ENCODE measurements around the gene RHBDF2.

DNA sequence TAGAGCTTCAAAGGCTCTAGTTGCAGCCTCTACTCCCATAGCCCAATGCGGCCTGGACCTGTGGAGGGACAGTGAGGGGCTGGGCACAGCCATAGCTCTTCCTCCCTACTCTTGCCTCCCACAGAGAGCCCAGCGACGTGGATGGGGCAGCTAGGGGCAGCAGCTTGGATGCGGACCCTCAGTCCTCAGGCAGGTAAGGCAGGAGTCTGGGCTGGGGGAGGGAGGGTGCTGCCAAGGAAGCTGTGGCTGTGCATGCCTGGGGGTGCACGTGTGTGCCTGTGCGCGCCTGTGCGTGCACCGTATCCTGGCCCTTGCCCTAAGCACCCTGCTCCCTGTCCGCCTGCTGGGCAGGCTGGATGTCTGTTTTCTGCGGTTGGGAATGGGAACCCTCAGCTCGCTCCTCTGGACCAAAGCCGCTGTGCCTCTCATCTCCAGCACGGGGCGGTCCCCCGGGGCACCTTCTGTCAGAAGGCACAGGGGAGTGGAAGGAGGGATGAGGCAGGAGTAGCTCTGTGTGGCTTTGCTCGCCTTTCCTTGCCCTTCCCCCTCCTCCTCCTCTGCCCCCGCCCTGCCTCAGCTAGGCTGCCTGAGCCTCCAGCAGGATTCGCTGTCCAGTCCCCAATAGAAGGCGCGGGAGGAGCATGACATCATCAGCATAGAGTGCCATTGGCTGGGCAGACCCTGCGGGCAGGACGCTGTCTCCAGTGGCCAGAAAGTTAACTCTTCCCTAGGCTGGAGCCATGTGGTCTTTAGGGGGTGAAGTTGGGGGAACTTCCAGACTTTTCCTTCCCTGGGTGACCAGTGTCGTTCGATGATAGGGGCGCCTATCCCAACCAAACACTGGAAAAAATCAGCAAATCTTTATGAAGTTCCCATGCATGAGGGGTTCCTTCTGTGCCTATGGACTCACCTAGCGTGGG is 39.4 kb upstream of the RHBDF2 start:
- TF ChIP-seq, protein P1, sequence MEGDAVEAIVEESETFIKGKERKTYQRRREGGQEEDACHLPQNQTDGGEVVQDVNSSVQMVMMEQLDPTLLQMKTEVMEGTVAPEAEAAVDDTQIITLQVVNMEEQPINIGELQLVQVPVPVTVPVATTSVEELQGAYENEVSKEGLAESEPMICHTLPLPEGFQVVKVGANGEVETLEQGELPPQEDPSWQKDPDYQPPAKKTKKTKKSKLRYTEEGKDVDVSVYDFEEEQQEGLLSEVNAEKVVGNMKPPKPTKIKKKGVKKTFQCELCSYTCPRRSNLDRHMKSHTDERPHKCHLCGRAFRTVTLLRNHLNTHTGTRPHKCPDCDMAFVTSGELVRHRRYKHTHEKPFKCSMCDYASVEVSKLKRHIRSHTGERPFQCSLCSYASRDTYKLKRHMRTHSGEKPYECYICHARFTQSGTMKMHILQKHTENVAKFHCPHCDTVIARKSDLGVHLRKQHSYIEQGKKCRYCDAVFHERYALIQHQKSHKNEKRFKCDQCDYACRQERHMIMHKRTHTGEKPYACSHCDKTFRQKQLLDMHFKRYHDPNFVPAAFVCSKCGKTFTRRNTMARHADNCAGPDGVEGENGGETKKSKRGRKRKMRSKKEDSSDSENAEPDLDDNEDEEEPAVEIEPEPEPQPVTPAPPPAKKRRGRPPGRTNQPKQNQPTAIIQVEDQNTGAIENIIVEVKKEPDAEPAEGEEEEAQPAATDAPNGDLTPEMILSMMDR (IDR thresholded peaks at IDR 0.05): peak in 2 of 4 experiments; percentile 23 to 53
- peak; percentile 53 to 58 for TF ChIP-seq POLR2A (IDR thresholded peaks at IDR 0.05)

Data from uterus (tissue), 2 donors.